ENCODE results near the gene BTD.

- no peak for TF ChIP-seq POLR2A (IDR thresholded peaks at IDR 0.05)
- TF ChIP-seq CTCF (IDR thresholded peaks at IDR 0.05) = no peak
Observed at GRCh38 chr3:15690748-15691147, 89.2 kb downstream of the BTD start.

Measured in esophagus squamous epithelium (tissue), 4 donors.